ENCODE data around the gene ZNF777. TPM values are rescaled to one million over a fixed set of nuclear protein-coding genes. Genes with fewer than 3 reads are reported as not detected.

The ZNF777 gene
- polyA plus RNA-seq, 2 of the 4 experiments (the other 2 are of a cell fraction), result 5.4 to 10.5 TPM

DNA sequence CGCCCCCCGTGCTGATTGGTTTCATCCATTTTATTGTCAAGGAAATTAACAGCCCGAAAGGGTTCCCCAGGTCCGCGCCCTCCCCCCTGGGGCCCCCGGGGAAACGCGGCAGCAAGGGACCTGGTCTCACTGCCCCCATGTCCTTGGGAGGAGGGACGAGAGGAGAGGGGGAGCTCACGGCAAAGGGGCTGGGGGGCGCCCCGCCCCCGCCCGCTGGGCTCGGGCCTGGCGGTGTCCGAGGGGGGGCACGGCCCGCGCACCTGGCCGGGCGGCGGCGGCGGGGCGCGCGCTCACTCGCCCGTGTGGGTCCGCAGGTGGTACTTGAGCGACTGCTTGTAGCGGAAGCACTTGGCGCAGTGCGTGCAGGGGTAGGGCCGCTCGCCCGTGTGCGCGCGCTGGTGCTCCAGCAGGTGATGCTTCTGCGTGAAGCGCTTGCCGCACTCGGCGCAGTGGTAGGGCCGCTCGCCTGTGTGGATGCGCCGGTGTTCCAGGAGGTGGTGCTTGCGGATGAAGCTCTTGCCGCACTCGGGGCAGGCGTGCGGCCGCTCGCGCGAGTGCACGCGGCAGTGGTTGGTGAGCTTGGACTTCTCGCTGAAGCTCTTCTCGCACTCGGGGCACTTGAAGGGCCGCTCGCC lies 29.3 kb downstream of the ZNF777 start:
- POLR2A ChIA-PET, result interaction anchor here (1.3 kb wide), 1 partner anchor 29 kb away, joined by 4 read pairs; the partner anchor contains the start of gene ZNF777

DNA sequence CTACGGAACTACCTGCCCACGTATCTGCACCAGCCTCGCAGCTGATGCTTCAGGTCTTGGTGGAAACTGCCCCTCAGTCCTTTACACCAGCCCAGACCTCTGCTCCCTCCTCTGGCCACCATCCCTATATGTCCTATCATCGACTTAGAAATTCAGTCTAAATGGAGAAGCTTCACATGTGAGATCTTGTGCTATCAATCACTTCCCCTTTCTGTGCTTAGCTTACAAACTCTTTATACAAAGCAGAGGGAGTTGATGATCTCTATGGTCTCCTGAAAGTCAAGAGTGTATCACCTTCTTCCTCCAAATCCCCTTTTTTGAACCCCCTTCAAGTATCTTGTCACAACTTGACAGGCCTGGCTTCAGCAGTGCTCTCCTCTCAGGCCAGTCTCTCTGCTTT lies 30.7 kb downstream of the ZNF777 start:
- H3K4me2 ChIP-seq, result no peak overlapping the region
- POLR2A ChIA-PET, result no interaction called here
- H3K4me1 ChIP-seq, result no peaks in the 10 kb centered on the region
- H3K4me3 ChIP-seq, result no peak overlapping the region
- CTCF ChIA-PET, result interaction anchor here (0.7 to 1.8 kb wide), 4 partner anchors 9 to 122 kb away, joined by 3 to 6 read pairs (median 4); no protein-coding TSS in a partner anchor
- ATAC-seq (no peak; a peak in 1 of 6 replicates), FAIRE-seq (no peak), DNase-seq (ENCODE audit: low read depth in 1 of 2, low spot score in 1 of 2) (no peak)
- TF ChIP-seq, protein P1, sequence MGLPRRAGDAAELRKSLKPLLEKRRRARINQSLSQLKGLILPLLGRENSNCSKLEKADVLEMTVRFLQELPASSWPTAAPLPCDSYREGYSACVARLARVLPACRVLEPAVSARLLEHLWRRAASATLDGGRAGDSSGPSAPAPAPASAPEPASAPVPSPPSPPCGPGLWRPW (IDR thresholded peaks at IDR 0.05), result no peak
- TF ChIP-seq HOXA7 (CRISPR knock-in tag; IDR thresholded peaks at IDR 0.05) (no peak), MAZ (IDR thresholded peaks at IDR 0.05; ENCODE audit: borderline replicate concordance, low read depth, low read length) (no peak), FOXS1 (CRISPR knock-in tag; IDR thresholded peaks at IDR 0.05) (no peak), CEBPB (IDR thresholded peaks at IDR 0.05) (no peak), TFCP2L1 (CRISPR knock-in tag; IDR thresholded peaks at IDR 0.05) (no peak), ESRRA (IDR thresholded peaks at IDR 0.05; ENCODE audit: borderline replicate concordance, low read length) (no peak), NPAS2 (CRISPR knock-in tag; IDR thresholded peaks at IDR 0.05; ENCODE audit: borderline replicate concordance) (no peak), SREBF2 (IDR thresholded peaks at IDR 0.05) (no peak), RNF2 (IDR thresholded peaks at IDR 0.05; ENCODE audit: borderline replicate concordance, low read depth) (no peak)
- TF ChIP-seq, protein P2, sequence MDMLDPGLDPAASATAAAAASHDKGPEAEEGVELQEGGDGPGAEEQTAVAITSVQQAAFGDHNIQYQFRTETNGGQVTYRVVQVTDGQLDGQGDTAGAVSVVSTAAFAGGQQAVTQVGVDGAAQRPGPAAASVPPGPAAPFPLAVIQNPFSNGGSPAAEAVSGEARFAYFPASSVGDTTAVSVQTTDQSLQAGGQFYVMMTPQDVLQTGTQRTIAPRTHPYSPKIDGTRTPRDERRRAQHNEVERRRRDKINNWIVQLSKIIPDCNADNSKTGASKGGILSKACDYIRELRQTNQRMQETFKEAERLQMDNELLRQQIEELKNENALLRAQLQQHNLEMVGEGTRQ (IDR thresholded peaks at IDR 0.05), result no peak
- TF ChIP-seq, protein P3, sequence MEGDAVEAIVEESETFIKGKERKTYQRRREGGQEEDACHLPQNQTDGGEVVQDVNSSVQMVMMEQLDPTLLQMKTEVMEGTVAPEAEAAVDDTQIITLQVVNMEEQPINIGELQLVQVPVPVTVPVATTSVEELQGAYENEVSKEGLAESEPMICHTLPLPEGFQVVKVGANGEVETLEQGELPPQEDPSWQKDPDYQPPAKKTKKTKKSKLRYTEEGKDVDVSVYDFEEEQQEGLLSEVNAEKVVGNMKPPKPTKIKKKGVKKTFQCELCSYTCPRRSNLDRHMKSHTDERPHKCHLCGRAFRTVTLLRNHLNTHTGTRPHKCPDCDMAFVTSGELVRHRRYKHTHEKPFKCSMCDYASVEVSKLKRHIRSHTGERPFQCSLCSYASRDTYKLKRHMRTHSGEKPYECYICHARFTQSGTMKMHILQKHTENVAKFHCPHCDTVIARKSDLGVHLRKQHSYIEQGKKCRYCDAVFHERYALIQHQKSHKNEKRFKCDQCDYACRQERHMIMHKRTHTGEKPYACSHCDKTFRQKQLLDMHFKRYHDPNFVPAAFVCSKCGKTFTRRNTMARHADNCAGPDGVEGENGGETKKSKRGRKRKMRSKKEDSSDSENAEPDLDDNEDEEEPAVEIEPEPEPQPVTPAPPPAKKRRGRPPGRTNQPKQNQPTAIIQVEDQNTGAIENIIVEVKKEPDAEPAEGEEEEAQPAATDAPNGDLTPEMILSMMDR (IDR thresholded peaks at IDR 0.05), result no peak
- TF ChIP-seq, protein P4, sequence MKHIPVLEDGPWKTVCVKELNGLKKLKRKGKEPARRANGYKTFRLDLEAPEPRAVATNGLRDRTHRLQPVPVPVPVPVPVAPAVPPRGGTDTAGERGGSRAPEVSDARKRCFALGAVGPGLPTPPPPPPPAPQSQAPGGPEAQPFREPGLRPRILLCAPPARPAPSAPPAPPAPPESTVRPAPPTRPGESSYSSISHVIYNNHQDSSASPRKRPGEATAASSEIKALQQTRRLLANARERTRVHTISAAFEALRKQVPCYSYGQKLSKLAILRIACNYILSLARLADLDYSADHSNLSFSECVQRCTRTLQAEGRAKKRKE (CRISPR knock-in tag; IDR thresholded peaks at IDR 0.05; ENCODE audit: low read depth), result no peak
- no peaks in the 10 kb centered on the region for H3K9me3 ChIP-seq
- H3K27ac ChIP-seq, result no peak overlapping the region
- WGBS (ENCODE audit: missing lambda C conversion rate), result 92% methylated on average over 4 of the region's 4 CpGs

More for the DNA sequence above, 29.3 kb downstream of the ZNF777 start:
- Histone ChIP-seq H3K4me3 (no peak overlapping the region), H3K9me3 (no peaks in the 10 kb centered on the region), H3K4me1 (no peaks in the 10 kb centered on the region), H3K4me2 (no peak overlapping the region), H3K27ac (no peak overlapping the region)
- ATAC-seq (no peak), DNase-seq (ENCODE audit: low read depth in 1 of 2, low spot score in 1 of 2) (no peak), FAIRE-seq (no peak)
- WGBS (ENCODE audit: missing lambda C conversion rate), result 95% methylated on average over 49 of the region's 66 CpGs
- CTCF ChIA-PET, result interaction anchor here (0.7 to 2.5 kb wide), 4 partner anchors 9 to 170 kb away, joined by 3 to 15 read pairs (median 4); partner anchors contain the start of genes ZNF777 and ZNF783
- TF ChIP-seq CHD2 (IDR thresholded peaks at IDR 0.05; ENCODE audit: low read length, partially characterized antibody), result no peak
- no peak for TF ChIP-seq GATA3 (IDR thresholded peaks at IDR 0.05; ENCODE audit: borderline replicate concordance)
- no peak for TF ChIP-seq RARB (CRISPR knock-in tag; IDR thresholded peaks at IDR 0.05)
- TF ChIP-seq, protein P5, sequence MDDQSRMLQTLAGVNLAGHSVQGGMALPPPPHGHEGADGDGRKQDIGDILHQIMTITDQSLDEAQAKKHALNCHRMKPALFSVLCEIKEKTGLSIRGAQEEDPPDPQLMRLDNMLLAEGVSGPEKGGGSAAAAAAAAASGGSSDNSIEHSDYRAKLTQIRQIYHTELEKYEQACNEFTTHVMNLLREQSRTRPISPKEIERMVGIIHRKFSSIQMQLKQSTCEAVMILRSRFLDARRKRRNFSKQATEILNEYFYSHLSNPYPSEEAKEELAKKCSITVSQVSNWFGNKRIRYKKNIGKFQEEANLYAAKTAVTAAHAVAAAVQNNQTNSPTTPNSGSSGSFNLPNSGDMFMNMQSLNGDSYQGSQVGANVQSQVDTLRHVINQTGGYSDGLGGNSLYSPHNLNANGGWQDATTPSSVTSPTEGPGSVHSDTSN (IDR thresholded peaks at IDR 0.05), result no peak
- no peak for TF ChIP-seq RNF2 (IDR thresholded peaks at IDR 0.05; ENCODE audit: borderline replicate concordance, low read depth)
- TF ChIP-seq FOSB (CRISPR knock-in tag; IDR thresholded peaks at IDR 0.05), result no peak
- TF ChIP-seq SMC3 (IDR thresholded peaks at IDR 0.05), result no peak
- TF ChIP-seq MAZ (IDR thresholded peaks at IDR 0.05; ENCODE audit: borderline replicate concordance, low read depth, low read length), result no peak
- TF ChIP-seq KDM5A (IDR thresholded peaks at IDR 0.05), result no peak
- no peak for TF ChIP-seq HEYL (CRISPR knock-in tag; IDR thresholded peaks at IDR 0.05)
- TF ChIP-seq ESRRA (IDR thresholded peaks at IDR 0.05; ENCODE audit: borderline replicate concordance, low read length), result no peak
- TF ChIP-seq TFCP2L1 (CRISPR knock-in tag; IDR thresholded peaks at IDR 0.05), result no peak
- TF ChIP-seq CHD4 (IDR thresholded peaks at IDR 0.05; ENCODE audit: borderline replicate concordance), result no peak
- TF ChIP-seq, protein P6, sequence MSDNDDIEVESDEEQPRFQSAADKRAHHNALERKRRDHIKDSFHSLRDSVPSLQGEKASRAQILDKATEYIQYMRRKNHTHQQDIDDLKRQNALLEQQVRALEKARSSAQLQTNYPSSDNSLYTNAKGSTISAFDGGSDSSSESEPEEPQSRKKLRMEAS (IDR thresholded peaks at IDR 0.05), result no peak
- no peak for TF ChIP-seq CBX2 (IDR thresholded peaks at IDR 0.05; ENCODE audit: borderline replicate concordance, low read depth)
- TF ChIP-seq MAFK (IDR thresholded peaks at IDR 0.05; ENCODE audit: partially characterized antibody), result no peak
- TF ChIP-seq, protein P7, sequence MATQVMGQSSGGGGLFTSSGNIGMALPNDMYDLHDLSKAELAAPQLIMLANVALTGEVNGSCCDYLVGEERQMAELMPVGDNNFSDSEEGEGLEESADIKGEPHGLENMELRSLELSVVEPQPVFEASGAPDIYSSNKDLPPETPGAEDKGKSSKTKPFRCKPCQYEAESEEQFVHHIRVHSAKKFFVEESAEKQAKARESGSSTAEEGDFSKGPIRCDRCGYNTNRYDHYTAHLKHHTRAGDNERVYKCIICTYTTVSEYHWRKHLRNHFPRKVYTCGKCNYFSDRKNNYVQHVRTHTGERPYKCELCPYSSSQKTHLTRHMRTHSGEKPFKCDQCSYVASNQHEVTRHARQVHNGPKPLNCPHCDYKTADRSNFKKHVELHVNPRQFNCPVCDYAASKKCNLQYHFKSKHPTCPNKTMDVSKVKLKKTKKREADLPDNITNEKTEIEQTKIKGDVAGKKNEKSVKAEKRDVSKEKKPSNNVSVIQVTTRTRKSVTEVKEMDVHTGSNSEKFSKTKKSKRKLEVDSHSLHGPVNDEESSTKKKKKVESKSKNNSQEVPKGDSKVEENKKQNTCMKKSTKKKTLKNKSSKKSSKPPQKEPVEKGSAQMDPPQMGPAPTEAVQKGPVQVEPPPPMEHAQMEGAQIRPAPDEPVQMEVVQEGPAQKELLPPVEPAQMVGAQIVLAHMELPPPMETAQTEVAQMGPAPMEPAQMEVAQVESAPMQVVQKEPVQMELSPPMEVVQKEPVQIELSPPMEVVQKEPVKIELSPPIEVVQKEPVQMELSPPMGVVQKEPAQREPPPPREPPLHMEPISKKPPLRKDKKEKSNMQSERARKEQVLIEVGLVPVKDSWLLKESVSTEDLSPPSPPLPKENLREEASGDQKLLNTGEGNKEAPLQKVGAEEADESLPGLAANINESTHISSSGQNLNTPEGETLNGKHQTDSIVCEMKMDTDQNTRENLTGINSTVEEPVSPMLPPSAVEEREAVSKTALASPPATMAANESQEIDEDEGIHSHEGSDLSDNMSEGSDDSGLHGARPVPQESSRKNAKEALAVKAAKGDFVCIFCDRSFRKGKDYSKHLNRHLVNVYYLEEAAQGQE (IDR thresholded peaks at IDR 0.05), result no peak
- TF ChIP-seq, protein P2 (IDR thresholded peaks at IDR 0.05), result no peak
